ENCODE results near the gene PFKFB3. TPM values are rescaled to one million over a fixed set of nuclear protein-coding genes. Genes with fewer than 3 reads are reported as not detected.

PFKFB3 gene
- total and polyA plus RNA-seq, 12 donors = 5.5 to 77.3 (median 14.7) TPM

- DNase-seq (no peak), ATAC-seq (no peak)
- H3K36me3 ChIP-seq = no peaks in the 10 kb centered on the region
- no peaks in the 10 kb centered on the region for H3K9me3 ChIP-seq
- no peaks in the 10 kb centered on the region for H3K27me3 ChIP-seq
- WGBS, 2 donors = 88 to 89% methylated on average over 5 of the region's 5 CpGs
- intact Hi-C loops (cut with DNase I) = loop anchor here in 1 of 10 donors (10.0 kb wide), 1 partner anchor 84 kb away; no protein-coding TSS in a partner anchor
- no peak for TF ChIP-seq CTCF (IDR thresholded peaks at IDR 0.05)
- peaks cover 0 to 50% (median 0%) of the 10 kb centered on the region in 9 donors for H3K4me1 ChIP-seq
- no peak overlapping the region for H3K4me3 ChIP-seq
- peak overlapping the region in 3 of 10 donors; percentile 21 to 77 (median 26) for H3K27ac ChIP-seq
Observed at GRCh38 chr10:6300784-6301460, 98.2 kb downstream of the PFKFB3 start.

DNA sequence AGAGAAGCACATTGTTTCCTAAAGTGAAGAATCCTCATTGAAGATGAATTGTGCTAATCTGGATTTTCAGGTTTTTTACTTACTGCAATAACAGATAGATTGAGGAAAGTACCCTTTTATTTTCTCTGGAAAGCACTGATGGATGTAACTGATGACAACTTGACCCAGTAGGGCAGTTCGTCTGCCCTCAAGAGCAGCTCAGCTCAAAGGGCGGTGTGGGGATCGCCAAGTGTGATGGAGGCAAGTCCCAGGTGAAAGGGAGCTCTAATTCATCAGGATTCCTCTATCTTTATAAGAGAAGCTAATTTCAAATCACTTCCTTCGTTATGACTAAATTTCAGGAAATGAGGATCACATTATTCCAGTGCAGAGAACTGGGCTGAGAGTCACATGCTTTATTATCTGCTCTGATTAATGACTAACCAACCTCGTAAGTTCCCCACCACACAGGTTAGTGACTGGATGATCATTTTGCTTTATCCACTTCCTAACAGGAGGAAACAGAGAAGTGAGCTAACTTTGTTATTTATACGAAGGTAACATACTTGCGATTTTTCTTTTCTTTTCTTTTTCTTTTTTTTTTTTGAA lies 98.8 kb downstream of the PFKFB3 start:
- ATAC-seq (no peak), DNase-seq (no peak)
- intact Hi-C loops (cut with DNase I) = loop anchor here in 1 of 10 donors (10.0 kb wide), 1 partner anchor 83 kb away; no protein-coding TSS in a partner anchor
- no peak overlapping the region for H3K27ac ChIP-seq
- H3K36me3 ChIP-seq = no peaks in the 10 kb centered on the region
- TF ChIP-seq CTCF (IDR thresholded peaks at IDR 0.05) = no peak
- peaks cover 0 to 5% (median 0%) of the 10 kb centered on the region in 11 donors for H3K9me3 ChIP-seq
- H3K27me3 ChIP-seq = no peaks in the 10 kb centered on the region
- peaks cover 0 to 46% (median 0%) of the 10 kb centered on the region in 9 donors for H3K4me1 ChIP-seq
- WGBS, 2 donors = 86% methylated on average over 7 of the region's 7 CpGs
- H3K4me3 ChIP-seq = no peak overlapping the region

Other genes with a start within 250 kb of the PFKFB3 start
- 10 to 100 TPM in 3 of 10 donors, 1 to 10 TPM in 7; 3.5 to 21.0 (median 5.6) TPM for gene IL15RA, start 225.4 kb upstream of the PFKFB3 start, total RNA-seq
- gene IL15RA, start 225.4 kb upstream of the PFKFB3 start, polyA plus RNA-seq = 10 to 100 TPM; 11.7 to 18.7 TPM
- 1 to 10 TPM in 5 of 10 donors, under 1 TPM in 5; 0.19 to 9.1 (median 1.0) TPM for gene IL2RA, start 140.6 kb upstream of the PFKFB3 start, total RNA-seq
- gene IL2RA, start 140.6 kb upstream of the PFKFB3 start, polyA plus RNA-seq = under 1 TPM; 0.36 to 0.73 TPM
- gene RBM17, start 113.9 kb upstream of the PFKFB3 start, total RNA-seq = 10 to 100 TPM; 53.4 to 93.2 (median 64.0) TPM
- 100 to 1,000 TPM in 1 of 2 donors, 10 to 100 TPM in 1; 58.6 to 100 TPM for gene RBM17, start 113.9 kb upstream of the PFKFB3 start, polyA plus RNA-seq

All from heart right ventricle (tissue), 16 donors.